HEK293 (cell line): ENCODE data around the gene AMIGO1.

ENCODE experiments used
- CTCF ChIA-PET: fragments of 350-600 bp; formaldehyde crosslinking; extraction: SDS; loops from one replicate; lab custom pipeline; 2021; ENCODE audit warnings: antibody characterized with exemption; lab: Yijun Ruan, JAX
- POLR2A ChIA-PET: fragments of 300-600 bp; formaldehyde crosslinking; extraction: SDS; loops from one replicate; lab custom pipeline; 2020; ENCODE audit warnings: antibody characterized with exemption, inconsistent platforms; lab: Yijun Ruan, JAX
- H3K27ac ChIP-seq: fragments of 200-500 bp; sonication (Bioruptor generic); 2 replicates; pipeline ENCODE4 v1.5.1; 2014; ENCODE audit warnings: low read depth, low read length, control low read depth, inconsistent platforms; ENCODE audit errors: extremely low read depth
- H3K36me3 ChIP-seq, 2 experiments: fragments of 200-500 bp in 1 of 2; sonication (Bioruptor generic) in 1 of 2; 1 replicate in 1 of 2; 2 replicates in 1 of 2; pipeline ENCODE4 v1.5.1; 2014 to 2017; ENCODE audit warnings: inconsistent platforms in 2 of 2, low read length in 2 of 2; ENCODE audit not compliant: control insufficient read depth in 2 of 2, insufficient read depth in 1 of 2
- H3K4me1 ChIP-seq: fragments of 200-500 bp; sonication (Bioruptor generic); 2 replicates; pipeline ENCODE4 v1.5.1; 2014; ENCODE audit warnings: mild to moderate bottlenecking, low read length, inconsistent platforms; ENCODE audit not compliant: control insufficient read depth, insufficient read depth
- H3K4me3 ChIP-seq: 2 replicates; pipeline ENCODE4 v1.5.1; 2011; ENCODE audit warnings: low read depth, mild to moderate bottlenecking, control low read depth, low read length, moderate library complexity
- H3K9me3 ChIP-seq: fragments of 200-500 bp; sonication (Bioruptor generic); 2 replicates; pipeline ENCODE4 v1.5.1; 2014; ENCODE audit warnings: low read depth, low read length, inconsistent platforms; ENCODE audit not compliant: control insufficient read depth, insufficient read depth
- EGR2 ChIP-seq: fragments of 450-650 bp; formaldehyde crosslinking; IDR thresholded peaks from 2 replicates; pipeline ENCODE4 v1.5.1; 2016; ENCODE audit warnings: low read depth, missing biosample characterization, missing genetic modification characterization
- KLF7 ChIP-seq: fragments of 450-650 bp; formaldehyde crosslinking; IDR thresholded peaks from 2 replicates; pipeline ENCODE4 v1.5.1; 2016; ENCODE audit warnings: missing biosample characterization, missing genetic modification characterization, borderline replicate concordance
- KLF8 ChIP-seq: fragments of 450-650 bp; formaldehyde crosslinking; IDR thresholded peaks from 2 replicates; pipeline ENCODE4 v1.5.1; 2016; ENCODE audit warnings: missing biosample characterization, missing genetic modification characterization
- MYNN ChIP-seq: fragments of 450-650 bp; formaldehyde crosslinking; IDR thresholded peaks from 2 replicates; pipeline ENCODE4 v1.5.1; 2016; ENCODE audit warnings: missing biosample characterization, missing genetic modification characterization, borderline replicate concordance
- PATZ1 ChIP-seq: fragments of 450-650 bp; formaldehyde crosslinking; IDR thresholded peaks from 2 replicates; pipeline ENCODE4 v1.5.1; 2016; ENCODE audit warnings: missing biosample characterization, missing genetic modification characterization
- PRDM2 ChIP-seq: fragments of 450-650 bp; formaldehyde crosslinking; IDR thresholded peaks from 2 replicates; pipeline ENCODE4 v1.5.1; 2016; ENCODE audit warnings: missing biosample characterization, missing genetic modification characterization, borderline replicate concordance
- RBAK ChIP-seq: fragments of 450-650 bp; formaldehyde crosslinking; IDR thresholded peaks from 2 replicates; pipeline ENCODE4 v1.5.1; 2016; ENCODE audit warnings: missing biosample characterization, missing genetic modification characterization
- ZBTB49 ChIP-seq: fragments of 450-650 bp; formaldehyde crosslinking; IDR thresholded peaks from 2 replicates; pipeline ENCODE4 v1.5.1; 2016; ENCODE audit warnings: missing biosample characterization, missing genetic modification characterization, low read depth
- ZFP69B ChIP-seq: fragments of 450-650 bp; formaldehyde crosslinking; IDR thresholded peaks from 2 replicates; pipeline ENCODE4 v1.5.1; 2016; ENCODE audit warnings: missing biosample characterization, missing genetic modification characterization
- ZNF10 ChIP-seq: fragments of 450-650 bp; formaldehyde crosslinking; IDR thresholded peaks from 2 replicates; pipeline ENCODE4 v1.5.1; 2017; ENCODE audit warnings: missing biosample characterization, missing genetic modification characterization
- ZNF184 ChIP-seq: fragments of 450-650 bp; IDR thresholded peaks from 2 replicates; pipeline ENCODE4 v1.5.1; 2018; ENCODE audit warnings: missing biosample characterization, mild to moderate bottlenecking, missing genetic modification characterization
- ZNF211 ChIP-seq: fragments of 450-650 bp; formaldehyde crosslinking; IDR thresholded peaks from 2 replicates; pipeline ENCODE4 v1.5.1; 2016; ENCODE audit warnings: low read depth, missing biosample characterization, missing genetic modification characterization
- ZNF24 ChIP-seq: fragments of 450-650 bp; formaldehyde crosslinking; IDR thresholded peaks from 2 replicates; pipeline ENCODE4 v1.5.1; 2016; ENCODE audit warnings: missing biosample characterization, missing genetic modification characterization
- ZNF354C ChIP-seq: fragments of 450-650 bp; formaldehyde crosslinking; IDR thresholded peaks from 2 replicates; pipeline ENCODE4 v1.5.1; 2016; ENCODE audit warnings: missing biosample characterization, missing genetic modification characterization, low read depth, borderline replicate concordance
- TF ChIP-seq, protein P1 (sequence below): fragments of 450-650 bp; formaldehyde crosslinking; IDR thresholded peaks from 2 replicates; pipeline ENCODE4 v1.5.1; 2016; ENCODE audit warnings: missing biosample characterization, missing genetic modification characterization, borderline replicate concordance
- TF ChIP-seq, protein P2 (sequence below): fragments of 450-650 bp; formaldehyde crosslinking; IDR thresholded peaks from 2 replicates; pipeline ENCODE4 v1.5.1; 2017; ENCODE audit warnings: missing biosample characterization, missing genetic modification characterization
- TF ChIP-seq, protein P3 (sequence below): fragments of 450-650 bp; formaldehyde crosslinking; IDR thresholded peaks from 2 replicates; pipeline ENCODE4 v1.5.1; 2017; ENCODE audit warnings: missing biosample characterization, missing genetic modification characterization

AMIGO1 gene

DNA sequence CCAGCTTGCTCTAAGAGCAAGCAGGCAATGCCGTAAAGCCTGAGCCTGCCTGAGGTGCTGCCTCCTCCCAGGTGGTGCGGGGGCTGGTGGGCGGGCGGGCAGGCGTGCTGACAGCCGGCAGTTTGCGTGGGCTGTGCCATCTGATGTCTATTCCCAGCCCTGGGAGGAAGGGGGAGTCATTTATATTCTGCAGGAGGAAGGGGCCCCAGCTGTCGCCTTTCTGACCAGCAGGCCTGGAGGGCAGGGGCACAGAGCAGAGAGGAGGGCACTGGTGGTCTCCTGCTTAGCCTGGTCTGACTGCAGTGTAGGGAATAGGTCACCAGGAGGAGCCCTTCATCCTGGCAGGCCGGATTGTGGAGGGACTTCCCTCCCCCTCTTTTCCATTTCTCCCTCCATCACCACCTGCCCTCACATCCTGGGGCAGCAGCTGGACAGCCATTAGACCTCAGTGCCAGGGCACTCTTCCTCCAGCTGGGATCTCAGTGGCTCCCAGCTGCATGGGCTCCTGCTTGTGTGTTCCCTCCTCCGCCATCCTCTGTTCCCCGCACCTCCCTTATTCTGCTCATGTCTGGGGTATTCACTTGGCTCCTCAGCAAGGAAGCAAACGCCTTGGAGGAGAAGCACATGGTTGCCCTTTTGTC is 11.2 kb downstream of the AMIGO1 start:
- CTCF ChIA-PET: interaction anchor here (0.7 to 36.3 kb wide), 11 partner anchors 10 to 651 kb away, joined by 3 to 1152 read pairs (median 4); partner anchors contain the start of genes AMIGO1 and GPR61
- POLR2A ChIA-PET: interaction anchor here (0.7 to 1.1 kb wide), 2 partner anchors 50 to 284 kb away, joined by 3 read pairs; partner anchors contain the start of genes GNAI3 and SARS1
- TF ChIP-seq, protein P1, sequence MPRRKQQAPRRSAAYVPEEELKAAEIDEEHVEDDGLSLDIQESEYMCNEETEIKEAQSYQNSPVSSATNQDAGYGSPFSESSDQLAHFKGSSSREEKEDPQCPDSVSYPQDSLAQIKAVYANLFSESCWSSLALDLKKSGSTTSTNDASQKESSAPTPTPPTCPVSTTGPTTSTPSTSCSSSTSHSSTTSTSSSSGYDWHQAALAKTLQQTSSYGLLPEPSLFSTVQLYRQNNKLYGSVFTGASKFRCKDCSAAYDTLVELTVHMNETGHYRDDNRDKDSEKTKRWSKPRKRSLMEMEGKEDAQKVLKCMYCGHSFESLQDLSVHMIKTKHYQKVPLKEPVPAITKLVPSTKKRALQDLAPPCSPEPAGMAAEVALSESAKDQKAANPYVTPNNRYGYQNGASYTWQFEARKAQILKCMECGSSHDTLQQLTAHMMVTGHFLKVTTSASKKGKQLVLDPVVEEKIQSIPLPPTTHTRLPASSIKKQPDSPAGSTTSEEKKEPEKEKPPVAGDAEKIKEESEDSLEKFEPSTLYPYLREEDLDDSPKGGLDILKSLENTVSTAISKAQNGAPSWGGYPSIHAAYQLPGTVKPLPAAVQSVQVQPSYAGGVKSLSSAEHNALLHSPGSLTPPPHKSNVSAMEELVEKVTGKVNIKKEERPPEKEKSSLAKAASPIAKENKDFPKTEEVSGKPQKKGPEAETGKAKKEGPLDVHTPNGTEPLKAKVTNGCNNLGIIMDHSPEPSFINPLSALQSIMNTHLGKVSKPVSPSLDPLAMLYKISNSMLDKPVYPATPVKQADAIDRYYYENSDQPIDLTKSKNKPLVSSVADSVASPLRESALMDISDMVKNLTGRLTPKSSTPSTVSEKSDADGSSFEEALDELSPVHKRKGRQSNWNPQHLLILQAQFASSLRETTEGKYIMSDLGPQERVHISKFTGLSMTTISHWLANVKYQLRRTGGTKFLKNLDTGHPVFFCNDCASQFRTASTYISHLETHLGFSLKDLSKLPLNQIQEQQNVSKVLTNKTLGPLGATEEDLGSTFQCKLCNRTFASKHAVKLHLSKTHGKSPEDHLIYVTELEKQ: no peak
- no peak for TF ChIP-seq ZNF24 (tag by site-specific recombination)
- TF ChIP-seq ZNF10: no peak
- no peak for TF ChIP-seq ZNF184 (tag by site-specific recombination)
- TF ChIP-seq KLF8: no peak
- TF ChIP-seq ZFP69B (tag by site-specific recombination): no peak
- TF ChIP-seq EGR2 (tag by site-specific recombination): peak; percentile 95
- no peak for TF ChIP-seq ZNF211
- no peak for TF ChIP-seq PRDM2
- TF ChIP-seq RBAK (tag by site-specific recombination): no peak
- TF ChIP-seq ZBTB49 (tag by site-specific recombination): no peak
- no peak for TF ChIP-seq MYNN (tag by site-specific recombination)
- no peak for TF ChIP-seq KLF7 (tag by site-specific recombination)
- TF ChIP-seq, protein P2, sequence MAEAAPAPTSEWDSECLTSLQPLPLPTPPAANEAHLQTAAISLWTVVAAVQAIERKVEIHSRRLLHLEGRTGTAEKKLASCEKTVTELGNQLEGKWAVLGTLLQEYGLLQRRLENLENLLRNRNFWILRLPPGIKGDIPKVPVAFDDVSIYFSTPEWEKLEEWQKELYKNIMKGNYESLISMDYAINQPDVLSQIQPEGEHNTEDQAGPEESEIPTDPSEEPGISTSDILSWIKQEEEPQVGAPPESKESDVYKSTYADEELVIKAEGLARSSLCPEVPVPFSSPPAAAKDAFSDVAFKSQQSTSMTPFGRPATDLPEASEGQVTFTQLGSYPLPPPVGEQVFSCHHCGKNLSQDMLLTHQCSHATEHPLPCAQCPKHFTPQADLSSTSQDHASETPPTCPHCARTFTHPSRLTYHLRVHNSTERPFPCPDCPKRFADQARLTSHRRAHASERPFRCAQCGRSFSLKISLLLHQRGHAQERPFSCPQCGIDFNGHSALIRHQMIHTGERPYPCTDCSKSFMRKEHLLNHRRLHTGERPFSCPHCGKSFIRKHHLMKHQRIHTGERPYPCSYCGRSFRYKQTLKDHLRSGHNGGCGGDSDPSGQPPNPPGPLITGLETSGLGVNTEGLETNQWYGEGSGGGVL (tag by site-specific recombination): peak; percentile 73
- TF ChIP-seq PATZ1 (tag by site-specific recombination): 0 out of 2 replicates have a peak, but pooled peaks have one; percentile 16
- TF ChIP-seq, protein P3, sequence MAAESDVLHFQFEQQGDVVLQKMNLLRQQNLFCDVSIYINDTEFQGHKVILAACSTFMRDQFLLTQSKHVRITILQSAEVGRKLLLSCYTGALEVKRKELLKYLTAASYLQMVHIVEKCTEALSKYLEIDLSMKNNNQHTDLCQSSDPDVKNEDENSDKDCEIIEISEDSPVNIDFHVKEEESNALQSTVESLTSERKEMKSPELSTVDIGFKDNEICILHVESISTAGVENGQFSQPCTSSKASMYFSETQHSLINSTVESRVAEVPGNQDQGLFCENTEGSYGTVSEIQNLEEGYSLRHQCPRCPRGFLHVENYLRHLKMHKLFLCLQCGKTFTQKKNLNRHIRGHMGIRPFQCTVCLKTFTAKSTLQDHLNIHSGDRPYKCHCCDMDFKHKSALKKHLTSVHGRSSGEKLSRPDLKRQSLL (tag by site-specific recombination): no peak
- TF ChIP-seq ZNF354C (tag by site-specific recombination): no peak

More for the DNA sequence above, 11.2 kb downstream of the AMIGO1 start:
- no peaks in the 10 kb centered on the region for H3K9me3 ChIP-seq
- no peaks in the 10 kb centered on the region for H3K4me1 ChIP-seq
- peaks cover 0 to 51% of the 10 kb centered on the region in 2 experiments; a peak in 1 of 3 replicates for H3K36me3 ChIP-seq
- no peak overlapping the region for H3K27ac ChIP-seq
- H3K4me3 ChIP-seq: no peak overlapping the region
